H1 (cell line): ENCODE measurements around the gene SNX25. TPM values are rescaled to one million over a fixed set of nuclear protein-coding genes. Genes with fewer than 3 reads are reported as not detected.

Experiments
- CHD2 ChIP-seq: IDR thresholded peaks from 2 replicates; pipeline ENCODE4 v1.6.1; 2012; ENCODE audit warnings: low read length, improper control_type of control experiment
- E2F6 ChIP-seq: IDR thresholded peaks from 2 replicates; pipeline ENCODE4 v1.6.1; 2012; ENCODE audit warnings: inconsistent platforms
- GTF2F1 ChIP-seq: IDR thresholded peaks from 2 replicates; pipeline ENCODE4 v1.6.1; 2012; ENCODE audit warnings: low read depth, low read length, improper control_type of control experiment, borderline replicate concordance
- HDAC6 ChIP-seq: IDR thresholded peaks from one replicate; pipeline ENCODE4 v1.7.1; 2012; ENCODE audit warnings: low read depth, mild to moderate bottlenecking, inconsistent platforms, low read length, moderate library complexity
- KDM1A ChIP-seq: fragments of 200-600, 300-600 bp; sonication (generic); IDR thresholded peaks from 2 replicates; pipeline ENCODE4 v1.7.1; 2016; ENCODE audit warnings: mild to moderate bottlenecking, low read length, borderline replicate concordance
- SRF ChIP-seq: IDR thresholded peaks from 2 replicates; pipeline ENCODE4 v1.6.1; 2011; ENCODE audit warnings: mild to moderate bottlenecking, low read depth, low read length, moderate library complexity
- TBP ChIP-seq: IDR thresholded peaks from 2 replicates; pipeline ENCODE4 v1.6.1; 2011; ENCODE audit warnings: low read depth, low read length, improper control_type of control experiment
- polyA plus RNA-seq, 7 experiments: library from polyadenylated mRNA; depleted of rRNA in 3 of 7; stranded (reverse) in 5 of 7; unstranded in 2 of 7; fragments of >200 nt in 5 of 7; fragments of 200-250 nt in 2 of 7; gene quantifications; 1 replicate in 5 of 7; 2 replicates in 1 of 7; 4 replicates in 1 of 7; pipeline versions ENCODE4 v1.2.1 to v1.2.3, GENCODE V29; 2011 to 2013; ENCODE audit warnings: missing spikeins in 2 of 7, mixed read lengths in 2 of 7
- total RNA-seq: library from RNA; stranded (reverse); fragmentation: NEBNext Ultra II Directional; extraction: Animal tissue kit (Norgen Biotek cat#: 25700); gene quantifications from 2 replicates; pipeline ENCODE4 v1.2.1, GENCODE V29; 2021

Gene SNX25
- total and polyA plus RNA-seq, 2 of the 8 experiments (the other 6 are each of a cell fraction or from before 2014, with no cell fraction given): 5.4 to 19.9 TPM

GRCh38 chr4:185209031-185209851, at the start of gene SNX25 (continued):
- TF ChIP-seq TBP: no peak
- no peak for TF ChIP-seq HDAC6
- peak; percentile 92 for TF ChIP-seq E2F6
- no peak for TF ChIP-seq SRF
- TF ChIP-seq CHD2: no peak
- no peak for TF ChIP-seq GTF2F1
- no peak for TF ChIP-seq KDM1A
